ENCODE data around the gene FAM168A. TPM values are rescaled to one million over a fixed set of nuclear protein-coding genes. Genes with fewer than 3 reads are reported as not detected.

FAM168A gene
- polyA plus RNA-seq, 1 donor (not counting 4 experiments of a cell fraction or from before 2014, with no cell fraction given): 11.8 TPM

DNA sequence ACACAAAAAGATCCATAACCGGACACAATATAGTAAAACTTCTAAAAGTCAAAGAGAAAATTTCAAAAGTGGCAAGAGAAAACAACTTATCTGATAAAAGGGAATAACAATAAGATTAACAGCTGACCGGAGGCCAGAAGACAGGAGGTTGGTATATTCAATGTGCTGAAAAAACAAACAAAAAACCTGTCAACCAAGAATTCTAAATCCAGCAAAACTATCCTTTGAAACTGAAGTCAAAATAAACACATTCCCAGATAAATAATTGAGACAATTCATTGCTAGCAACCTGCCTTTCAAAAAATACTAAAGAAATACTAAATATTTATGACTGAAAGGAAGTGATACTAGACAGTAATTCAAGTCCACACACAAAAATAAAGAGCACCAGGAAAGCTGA is 120.4 kb downstream of the FAM168A start:
- dilution Hi-C loops (cut with MboI; ENCODE audit: extremely low pct_ligation_motif_present, low sequenced_read_pairs): no loop called here
- Histone ChIP-seq H3K27me3 (ENCODE audit: control insufficient read depth, extremely low read depth, insufficient read depth, low read length) (no peaks in the 10 kb centered on the region), H3K4me1 (ENCODE audit: control insufficient read depth, extremely low read depth, insufficient read depth, low read length) (no peaks in the 10 kb centered on the region), H2AFZ (ENCODE audit: control insufficient read depth, low read length) (no peak overlapping the region), H3K9ac (ENCODE audit: control insufficient read depth, extremely low read depth, insufficient read depth, low read length) (no peak overlapping the region), H3K4me2 (ENCODE audit: control insufficient read depth, extremely low read depth, insufficient read depth, low read depth, low read length) (no peak overlapping the region), H3K9me1 (ENCODE audit: control insufficient read depth, extremely low read depth, insufficient read depth, low read length) (no peaks in the 10 kb centered on the region), H3K79me2 (ENCODE audit: control insufficient read depth, insufficient read depth, low read length) (no peaks in the 10 kb centered on the region), H3K4me3 (ENCODE audit: control insufficient read depth in 2 of 3, extremely low read depth in 1 of 3, insufficient read depth in 2 of 3, low read depth in 1 of 3, low read length in 3 of 3) (no peak overlapping the region), H3K9me3 (ENCODE audit: control insufficient read depth, low read depth, low read length) (no peaks in the 10 kb centered on the region), H4K20me1 (ENCODE audit: control insufficient read depth, extremely low read depth, insufficient read depth, low read length) (no peaks in the 10 kb centered on the region), H3K27ac (ENCODE audit: control insufficient read depth, insufficient read depth, low read length) (no peak overlapping the region), H3K36me3 (ENCODE audit: control insufficient read depth in 2 of 2, extremely low read depth in 1 of 2, insufficient read depth in 2 of 2, low read length in 2 of 2) (no peaks in the 10 kb centered on the region)
- TF ChIP-seq, protein P1, sequence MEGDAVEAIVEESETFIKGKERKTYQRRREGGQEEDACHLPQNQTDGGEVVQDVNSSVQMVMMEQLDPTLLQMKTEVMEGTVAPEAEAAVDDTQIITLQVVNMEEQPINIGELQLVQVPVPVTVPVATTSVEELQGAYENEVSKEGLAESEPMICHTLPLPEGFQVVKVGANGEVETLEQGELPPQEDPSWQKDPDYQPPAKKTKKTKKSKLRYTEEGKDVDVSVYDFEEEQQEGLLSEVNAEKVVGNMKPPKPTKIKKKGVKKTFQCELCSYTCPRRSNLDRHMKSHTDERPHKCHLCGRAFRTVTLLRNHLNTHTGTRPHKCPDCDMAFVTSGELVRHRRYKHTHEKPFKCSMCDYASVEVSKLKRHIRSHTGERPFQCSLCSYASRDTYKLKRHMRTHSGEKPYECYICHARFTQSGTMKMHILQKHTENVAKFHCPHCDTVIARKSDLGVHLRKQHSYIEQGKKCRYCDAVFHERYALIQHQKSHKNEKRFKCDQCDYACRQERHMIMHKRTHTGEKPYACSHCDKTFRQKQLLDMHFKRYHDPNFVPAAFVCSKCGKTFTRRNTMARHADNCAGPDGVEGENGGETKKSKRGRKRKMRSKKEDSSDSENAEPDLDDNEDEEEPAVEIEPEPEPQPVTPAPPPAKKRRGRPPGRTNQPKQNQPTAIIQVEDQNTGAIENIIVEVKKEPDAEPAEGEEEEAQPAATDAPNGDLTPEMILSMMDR (optimal IDR thresholded peaks at IDR 0.05 in 1 of 3, IDR thresholded peaks at IDR 0.05 in 1 of 3, conservative IDR thresholded peaks at IDR 0.05 in 1 of 3; ENCODE audit: extremely low read depth in 1 of 3, insufficient read depth in 2 of 3, low read length in 3 of 3): no peak
- TF ChIP-seq EZH2 (IDR thresholded peaks at IDR 0.05; ENCODE audit: low read length): no peak
- DNase-seq (ENCODE audit: low read depth, low spot score): no peak
- no peak for FAIRE-seq

DNA sequence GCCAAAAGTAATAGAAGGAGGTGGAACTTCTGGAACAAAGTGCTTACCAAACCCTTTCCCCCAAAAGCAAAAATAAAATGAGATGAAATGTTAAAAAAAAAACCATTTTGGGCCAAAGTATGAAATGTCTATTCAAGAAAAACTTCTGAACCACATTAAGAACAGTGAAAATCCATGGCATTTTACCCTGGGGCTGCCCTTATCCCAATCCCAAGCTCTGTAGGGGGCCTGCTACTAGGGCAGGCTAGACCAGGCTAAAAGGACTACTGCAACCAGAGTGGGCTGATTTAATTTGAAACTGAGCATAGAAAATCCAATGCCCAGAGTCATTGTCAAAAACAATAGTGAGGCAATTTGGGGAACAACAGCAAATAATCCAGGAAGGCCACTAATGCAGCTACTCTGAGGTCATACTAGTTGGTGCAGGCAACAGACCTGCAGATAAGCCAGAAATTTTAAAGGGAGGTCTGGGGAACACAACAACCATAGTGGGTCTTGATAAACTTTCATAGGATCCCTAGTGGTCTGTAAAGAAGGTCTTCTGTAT is 122.3 kb downstream of the FAM168A start:
- Histone ChIP-seq H3K79me2 (ENCODE audit: control insufficient read depth, insufficient read depth, low read length) (no peaks in the 10 kb centered on the region), H2AFZ (ENCODE audit: control insufficient read depth, low read length) (no peak overlapping the region), H4K20me1 (ENCODE audit: control insufficient read depth, extremely low read depth, insufficient read depth, low read length) (no peaks in the 10 kb centered on the region), H3K27me3 (ENCODE audit: control insufficient read depth, extremely low read depth, insufficient read depth, low read length) (no peaks in the 10 kb centered on the region), H3K36me3 (ENCODE audit: control insufficient read depth in 2 of 2, extremely low read depth in 1 of 2, insufficient read depth in 2 of 2, low read length in 2 of 2) (no peaks in the 10 kb centered on the region), H3K9ac (ENCODE audit: control insufficient read depth, extremely low read depth, insufficient read depth, low read length) (no peak overlapping the region), H3K27ac (ENCODE audit: control insufficient read depth, insufficient read depth, low read length) (no peak overlapping the region), H3K9me1 (ENCODE audit: control insufficient read depth, extremely low read depth, insufficient read depth, low read length) (no peaks in the 10 kb centered on the region), H3K4me2 (ENCODE audit: control insufficient read depth, extremely low read depth, insufficient read depth, low read depth, low read length) (no peak overlapping the region), H3K4me3 (ENCODE audit: control insufficient read depth in 2 of 3, extremely low read depth in 1 of 3, insufficient read depth in 2 of 3, low read depth in 1 of 3, low read length in 3 of 3) (no peak overlapping the region), H3K4me1 (ENCODE audit: control insufficient read depth, extremely low read depth, insufficient read depth, low read length) (no peaks in the 10 kb centered on the region), H3K9me3 (ENCODE audit: control insufficient read depth, low read depth, low read length) (no peaks in the 10 kb centered on the region)
- FAIRE-seq (no peak), DNase-seq (ENCODE audit: low read depth, low spot score) (no peak)
- TF ChIP-seq, protein P1 (optimal IDR thresholded peaks at IDR 0.05 in 1 of 3, IDR thresholded peaks at IDR 0.05 in 1 of 3, conservative IDR thresholded peaks at IDR 0.05 in 1 of 3; ENCODE audit: extremely low read depth in 1 of 3, insufficient read depth in 2 of 3, low read length in 3 of 3): no peak
- no peak for TF ChIP-seq EZH2 (IDR thresholded peaks at IDR 0.05; ENCODE audit: low read length)
- dilution Hi-C loops (cut with MboI; ENCODE audit: extremely low pct_ligation_motif_present, low sequenced_read_pairs): no loop called here

Data from keratinocyte (primary cell).